Mucosa of rectum (tissue), 2 donors: ENCODE measurements around the gene ZNF579.
A peak's percentile ranks its signal among the peaks of the same experiment; 100 is the strongest.

Experiments
- H3K27ac ChIP-seq, 2 donors: one replicate each; pipeline ENCODE4 v1.7.0; 2013; ENCODE audit warnings: inconsistent platforms in 2 of 2, low read depth in 2 of 2, low read length in 2 of 2
- H3K27me3 ChIP-seq, 2 donors: one replicate each; pipeline ENCODE4 v1.7.0; 2013; ENCODE audit warnings: low read length in 2 of 2; ENCODE audit not compliant: control insufficient read depth in 2 of 2, insufficient read depth in 2 of 2
- H3K36me3 ChIP-seq, 2 donors: one replicate each; pipeline ENCODE4 v1.7.0; 2013; ENCODE audit warnings: low read length in 2 of 2; ENCODE audit not compliant: control insufficient read depth in 2 of 2, insufficient read depth in 2 of 2
- H3K4me1 ChIP-seq, 2 donors: one replicate each; pipeline ENCODE4 v1.7.0; 2013; ENCODE audit warnings: low read length in 2 of 2, mild to moderate bottlenecking in 1 of 2; ENCODE audit not compliant: control insufficient read depth in 2 of 2, insufficient read depth in 2 of 2
- H3K4me3 ChIP-seq, 2 donors: one replicate each; pipeline ENCODE4 v1.7.0; 2013; ENCODE audit warnings: low read length in 2 of 2
- H3K9ac ChIP-seq, 2 donors: one replicate each; pipeline ENCODE4 v1.7.0; 2013; ENCODE audit warnings: low read length in 2 of 2, low read depth in 1 of 2, mild to moderate bottlenecking in 1 of 2
- H3K9me3 ChIP-seq, 2 donors: one replicate each; pipeline ENCODE4 v1.7.0; 2013; ENCODE audit warnings: low read length in 2 of 2; ENCODE audit not compliant: control insufficient read depth in 2 of 2
- donor health status: healthy.
- donor health status: Normal muscosa, but diverticular disease.

ZNF579 gene

GRCh38 chr19:55580628-55581144 lies at the start of gene ZNF579:
Gene ZNF579, minus strand, starts transcription at chr19:55580848. Its CDS starts 1,209 bp downstream, at chr19:55579639.
- Histone ChIP-seq H3K9ac (peak within 1 kb of the TSS; percentile 73 to 81), H3K27ac (peak within 1 kb of the TSS; percentile 54 to 81), H3K9me3 (no peaks in the 10 kb centered on the region), H3K36me3 (peaks cover 4 to 6% of the 10 kb centered on the region in 2 donors), H3K4me1 (peaks cover 11 to 12% of the 10 kb centered on the region in 2 donors), H3K4me3 (peak within 1 kb of the TSS; percentile 76 to 82), H3K27me3 (peaks cover 0 to 7% of the 10 kb centered on the region in 2 donors)

- H3K27ac ChIP-seq, result no peak overlapping the region
- peaks cover 0 to 3% of the 10 kb centered on the region in 2 donors for H3K36me3 ChIP-seq
- H3K4me3 ChIP-seq, result no peak overlapping the region
- peaks cover 0 to 4% of the 10 kb centered on the region in 2 donors for H3K4me1 ChIP-seq
- no peaks in the 10 kb centered on the region for H3K9me3 ChIP-seq
- no peak overlapping the region for H3K9ac ChIP-seq
- no peaks in the 10 kb centered on the region for H3K27me3 ChIP-seq
Observed at GRCh38 chr19:55626350-55626749, 45.7 kb upstream of the ZNF579 start.

GRCh38 chr19:55625004-55625326 lies 44.3 kb upstream of the ZNF579 start:
- peak overlapping the region; percentile 96 to 97 for H3K27ac ChIP-seq
- peak overlapping the region; percentile 64 to 85 for H3K4me3 ChIP-seq
- peak overlapping the region in 1 of 2 donors; percentile 54 for H3K9ac ChIP-seq
- no peaks in the 10 kb centered on the region for H3K9me3 ChIP-seq
- H3K36me3 ChIP-seq, result peaks cover 0 to 12% of the 10 kb centered on the region in 2 donors
- peaks cover 0 to 4% of the 10 kb centered on the region in 2 donors for H3K4me1 ChIP-seq
- no peaks in the 10 kb centered on the region for H3K27me3 ChIP-seq

DNA sequence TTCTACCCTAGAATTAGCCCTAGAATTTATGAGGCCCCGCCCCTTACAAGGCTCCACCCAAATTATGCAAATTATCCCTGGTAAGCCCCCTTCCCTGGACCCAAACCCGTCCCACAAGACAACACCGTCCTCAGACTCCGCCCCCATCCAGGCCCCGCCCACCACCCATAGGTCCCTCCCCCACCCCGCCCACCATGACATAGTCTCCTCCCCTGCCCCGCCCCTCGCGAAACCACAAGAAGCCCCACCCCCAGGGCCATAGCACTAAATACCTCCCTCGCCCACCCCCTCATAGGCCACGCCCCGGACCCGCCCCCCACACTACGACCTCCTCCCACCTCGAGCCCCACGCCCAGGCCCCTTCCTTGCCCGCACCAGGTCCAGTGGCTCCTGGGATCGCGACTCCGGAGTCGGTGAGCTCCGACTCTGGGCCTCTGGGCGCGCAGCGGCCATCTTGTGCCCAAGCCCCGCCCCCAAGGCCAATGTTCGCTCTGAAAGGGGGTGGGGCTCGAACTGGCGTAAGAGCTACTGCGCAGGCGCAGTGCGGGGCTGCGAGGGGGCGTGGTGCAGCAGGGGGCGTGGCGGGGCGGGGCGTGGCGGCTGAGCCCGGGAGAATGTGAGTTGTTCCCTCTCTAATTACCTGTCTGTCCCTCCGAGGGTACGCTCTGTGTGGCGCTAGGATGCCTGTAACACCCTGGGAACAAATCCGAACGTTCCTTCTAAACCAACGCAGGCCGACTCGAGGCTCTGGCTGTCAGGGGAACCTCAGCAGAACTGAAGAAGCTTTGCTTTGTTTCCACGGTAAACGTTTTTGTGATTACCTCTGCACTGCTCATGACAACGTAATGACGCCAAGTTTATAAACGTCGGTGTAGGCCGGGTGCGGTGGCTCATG lies 43.7 kb upstream of the ZNF579 start, which contains the start of gene ZNF784:
Gene ZNF784 (minus strand): TSS at position 458 of the 895 bp plus-strand sequence. CDS start 5 bp downstream, at position 453.
- Histone ChIP-seq H3K9me3 (no peaks in the 10 kb centered on the region), H3K4me3 (peak within 1 kb of the TSS; percentile 64 to 85), H3K36me3 (peaks cover 0 to 12% of the 10 kb centered on the region in 2 donors), H3K27ac (peak within 1 kb of the TSS; percentile 96 to 97), H3K9ac (peak within 1 kb of the TSS; percentile 54 to 70), H3K27me3 (no peaks in the 10 kb centered on the region), H3K4me1 (peaks cover 0 to 4% of the 10 kb centered on the region in 2 donors)

DNA sequence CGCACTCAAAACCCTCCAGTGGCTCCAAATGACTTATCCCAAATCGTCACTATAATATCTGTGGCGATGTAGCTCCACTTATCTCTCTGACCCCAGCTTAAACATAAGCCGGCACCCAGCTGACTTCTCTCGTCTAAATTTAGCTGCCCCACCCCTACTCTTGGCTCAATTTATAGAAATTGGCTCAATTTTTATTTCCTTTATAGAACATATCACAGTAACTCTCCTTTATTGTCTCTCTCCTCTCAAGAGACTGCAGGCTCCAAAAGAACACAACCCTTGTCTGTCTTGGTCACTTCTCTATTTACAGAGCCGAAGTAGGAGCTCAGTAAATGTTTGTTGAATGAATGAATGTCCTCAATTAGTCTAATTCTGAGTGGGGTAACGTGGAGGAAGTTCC lies 42.9 kb upstream of the ZNF579 start:
- peaks cover 0 to 12% of the 10 kb centered on the region in 2 donors for H3K36me3 ChIP-seq
- peaks cover 0 to 4% of the 10 kb centered on the region in 2 donors for H3K4me1 ChIP-seq
- no peak overlapping the region for H3K9ac ChIP-seq
- no peaks in the 10 kb centered on the region for H3K9me3 ChIP-seq
- H3K4me3 ChIP-seq, result peak overlapping the region in 1 of 2 donors; percentile 50
- peak overlapping the region in 1 of 2 donors; percentile 56 for H3K27ac ChIP-seq
- H3K27me3 ChIP-seq, result no peaks in the 10 kb centered on the region

DNA sequence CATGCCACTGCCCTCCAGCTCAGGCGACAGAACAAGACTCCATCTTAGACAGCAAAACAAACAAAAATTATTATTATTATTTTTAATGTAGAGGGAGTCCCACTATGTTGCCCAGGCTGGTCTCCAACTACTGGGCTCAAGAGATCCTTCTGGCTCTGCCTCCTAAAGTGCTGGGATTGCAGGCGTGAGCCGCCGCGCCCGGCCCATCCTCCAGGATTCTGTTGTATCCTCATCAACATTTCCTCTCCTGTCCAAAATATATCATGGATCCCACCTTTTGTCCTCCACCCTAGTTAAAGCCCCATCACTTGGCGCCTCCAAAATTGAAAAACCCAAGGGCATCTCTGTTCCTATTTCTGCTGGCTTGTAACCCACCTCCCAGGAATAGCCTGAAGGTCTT lies 42.5 kb upstream of the ZNF579 start:
- no peaks in the 10 kb centered on the region for H3K27me3 ChIP-seq
- no peak overlapping the region for H3K27ac ChIP-seq
- peaks cover 0 to 4% of the 10 kb centered on the region in 2 donors for H3K4me1 ChIP-seq
- H3K4me3 ChIP-seq, result no peak overlapping the region
- no peaks in the 10 kb centered on the region for H3K9me3 ChIP-seq
- H3K9ac ChIP-seq, result no peak overlapping the region
- peaks cover 0 to 12% of the 10 kb centered on the region in 2 donors for H3K36me3 ChIP-seq

DNA sequence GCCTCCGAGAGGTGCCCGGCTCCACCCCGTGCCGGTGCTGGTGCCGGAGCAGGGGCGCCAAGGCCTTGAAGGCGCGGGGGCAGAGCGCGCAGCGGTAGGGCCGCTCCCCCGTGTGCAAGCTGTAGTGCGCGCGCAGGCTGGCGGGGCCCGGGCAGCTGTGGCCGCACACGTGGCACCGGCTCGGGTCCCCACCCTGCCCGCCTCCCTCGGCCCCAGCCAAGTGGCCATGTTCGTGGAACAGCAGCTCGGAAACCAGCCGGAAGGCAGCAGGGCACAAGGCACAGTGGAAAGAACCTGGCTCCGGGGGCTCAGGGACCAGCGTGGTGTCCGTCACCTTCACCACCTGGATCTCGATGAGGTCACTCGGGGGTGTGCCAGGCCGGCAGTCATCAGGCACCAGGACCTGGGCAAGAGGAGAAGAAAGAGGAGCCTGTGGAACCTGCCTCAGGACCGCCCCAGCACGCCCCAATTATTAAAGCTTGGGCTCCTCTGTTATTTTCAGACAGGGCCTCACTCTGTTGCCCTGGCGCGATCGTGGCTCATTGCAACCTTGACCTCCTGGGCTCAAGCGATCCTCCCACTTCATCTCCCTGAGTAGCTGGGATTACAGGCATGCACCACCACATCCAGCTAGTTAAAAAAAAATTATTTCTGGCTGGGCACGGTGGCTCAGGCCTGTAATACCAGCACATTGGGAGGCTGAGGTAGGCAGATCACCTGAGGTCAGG lies 41.8 kb upstream of the ZNF579 start:
- H3K36me3 ChIP-seq, result peaks cover 2 to 14% of the 10 kb centered on the region in 2 donors
- no peaks in the 10 kb centered on the region for H3K27me3 ChIP-seq
- H3K27ac ChIP-seq, result no peak overlapping the region
- H3K9me3 ChIP-seq, result no peaks in the 10 kb centered on the region
- peaks cover 0 to 4% of the 10 kb centered on the region in 2 donors for H3K4me1 ChIP-seq
- no peak overlapping the region for H3K9ac ChIP-seq
- H3K4me3 ChIP-seq, result no peak overlapping the region

- H3K27ac ChIP-seq, result no peak overlapping the region
- no peak overlapping the region for H3K4me3 ChIP-seq
- H3K27me3 ChIP-seq, result no peaks in the 10 kb centered on the region
- H3K9me3 ChIP-seq, result no peaks in the 10 kb centered on the region
- peaks cover 5 to 16% of the 10 kb centered on the region in 2 donors for H3K36me3 ChIP-seq
- H3K9ac ChIP-seq, result no peak overlapping the region
- H3K4me1 ChIP-seq, result peaks cover 0 to 4% of the 10 kb centered on the region in 2 donors
Observed at GRCh38 chr19:55621673-55622231, 41.1 kb upstream of the ZNF579 start.

GRCh38 chr19:55621205-55621672 lies 40.6 kb upstream of the ZNF579 start:
- Histone ChIP-seq H3K27me3 (no peaks in the 10 kb centered on the region), H3K36me3 (peaks cover 9 to 16% of the 10 kb centered on the region in 2 donors), H3K4me3 (no peak overlapping the region), H3K9ac (no peak overlapping the region), H3K9me3 (no peaks in the 10 kb centered on the region), H3K27ac (no peak overlapping the region), H3K4me1 (peaks cover 0 to 4% of the 10 kb centered on the region in 2 donors)
